Fibroblast of skin of left quadriceps (primary cell): ENCODE measurements around the gene CSMD2.

Source experiments
- DNase-seq, 2 experiments: peaks; one replicate each; pipeline ENCODE4 v3.0.0-alpha.2; 2013; ENCODE audit warnings: low read depth in 2 of 2

Gene CSMD2

DNA sequence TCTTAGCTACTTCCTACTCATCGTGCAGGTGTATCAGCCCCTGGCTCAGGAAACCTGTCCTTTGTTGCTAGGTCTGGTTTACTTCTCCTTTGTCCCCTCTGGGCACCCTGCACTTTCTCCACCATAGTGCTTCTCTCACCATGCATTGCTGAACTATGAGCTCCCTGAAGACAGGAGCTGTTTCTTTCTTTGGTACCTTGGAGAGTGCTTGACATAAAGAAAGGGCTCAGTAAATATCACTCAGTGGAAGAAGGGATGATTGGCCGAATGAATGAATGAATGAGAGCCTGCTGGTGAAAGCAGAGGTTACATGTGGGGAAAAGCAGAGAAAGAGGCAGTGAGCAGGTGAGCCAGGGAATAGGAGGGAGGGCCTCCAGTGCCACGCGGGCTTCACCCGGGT lies 310.9 kb downstream of the CSMD2 start:
- no peak for DNase-seq

GRCh38 chr1:33853431-33853830 lies 311.6 kb downstream of the CSMD2 start:
- DNase-seq, result no peak

GRCh38 chr1:33852711-33853110 lies 312.3 kb downstream of the CSMD2 start:
- peak in 1 of 2 experiments; percentile 36 for DNase-seq

- no peak for DNase-seq
Observed at GRCh38 chr1:33850481-33850880, 314.5 kb downstream of the CSMD2 start.

DNA sequence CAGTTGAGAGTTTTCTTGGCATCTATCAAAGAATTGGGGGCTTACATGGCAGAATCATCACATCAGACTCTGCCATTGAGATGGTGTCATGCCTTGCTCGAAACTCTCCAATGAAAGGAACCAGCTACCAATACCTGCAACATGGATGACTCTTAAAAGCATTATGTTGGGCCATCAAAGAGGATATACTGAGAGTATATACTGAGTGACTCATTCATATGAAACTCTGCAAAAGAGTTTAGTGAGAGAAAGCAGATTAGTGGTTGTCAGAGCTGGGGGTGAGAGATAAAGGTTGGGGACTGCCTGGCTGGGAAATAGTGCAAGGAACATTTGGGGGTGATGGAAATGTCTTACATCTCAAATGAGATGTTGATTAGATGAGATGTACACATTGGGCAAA lies 315.8 kb downstream of the CSMD2 start:
- DNase-seq, result no peak

- DNase-seq, result peak; percentile 31 to 33
Observed at GRCh38 chr1:33848205-33848937, 316.7 kb downstream of the CSMD2 start.

DNA sequence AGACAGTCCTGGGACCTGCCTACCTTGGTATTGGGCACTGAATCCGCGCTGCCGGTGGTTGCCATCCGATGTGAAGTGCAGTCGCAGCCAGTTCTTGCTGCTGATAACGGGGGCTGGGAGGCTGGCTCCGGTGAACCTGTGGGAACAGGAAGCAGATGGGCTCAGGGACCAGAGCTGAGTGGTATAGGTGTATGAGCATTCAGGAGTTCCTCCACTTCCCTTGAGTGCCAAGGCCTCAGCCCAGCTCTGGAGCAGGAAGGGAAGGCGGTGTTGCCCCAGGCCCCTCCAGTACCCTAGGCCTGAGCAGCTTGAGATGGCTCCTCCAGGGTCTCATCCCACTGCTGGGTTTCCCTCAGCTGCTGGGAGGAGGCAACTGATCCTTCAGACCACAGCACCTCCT lies 318.2 kb downstream of the CSMD2 start:
- no peak for DNase-seq

- DNase-seq, result no peak
Observed at GRCh38 chr1:33844166-33844565, 320.9 kb downstream of the CSMD2 start.

DNA sequence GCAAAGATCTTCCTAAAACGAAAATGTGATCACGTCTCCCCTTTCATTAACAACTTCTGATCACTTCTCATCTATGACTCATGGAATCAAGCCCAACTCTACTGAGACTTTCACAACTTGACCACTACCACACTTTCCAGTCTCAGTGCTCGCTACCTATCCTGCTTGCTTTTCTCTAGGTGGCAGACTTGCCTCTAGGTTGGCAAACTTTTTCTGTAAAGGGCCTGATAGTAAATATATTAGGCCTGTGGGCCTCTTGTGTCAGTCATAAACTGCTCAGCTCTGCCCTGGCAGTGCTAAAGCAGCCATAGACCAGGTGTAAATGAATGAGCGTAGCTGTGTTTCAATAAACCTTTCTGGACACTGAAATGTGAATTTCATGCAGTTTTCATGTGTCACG lies 322.7 kb downstream of the CSMD2 start:
- DNase-seq, result no peak

GRCh38 chr1:33841494-33841893 lies 323.5 kb downstream of the CSMD2 start:
- DNase-seq, result no peak

DNA sequence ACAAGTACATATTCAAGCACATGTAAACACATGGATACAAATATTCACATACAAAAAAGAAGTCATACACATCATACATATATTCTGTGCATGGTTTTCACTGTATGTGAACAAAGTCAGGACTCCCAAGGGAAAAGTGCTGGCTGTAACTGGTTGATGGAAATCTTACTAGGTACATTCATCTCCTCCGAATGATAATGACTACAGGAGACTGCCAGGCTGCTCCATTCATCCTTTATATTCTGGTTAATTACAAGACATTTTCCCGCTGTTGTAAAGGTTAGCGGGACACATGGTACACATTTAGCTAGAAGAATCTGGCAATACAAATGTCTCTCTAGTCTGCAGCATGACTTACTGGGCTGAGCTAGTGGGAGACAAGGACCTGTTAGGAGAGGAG lies 327.4 kb downstream of the CSMD2 start:
- DNase-seq, result no peak

GRCh38 chr1:33836911-33837310 lies 328.1 kb downstream of the CSMD2 start:
- no peak for DNase-seq

DNA sequence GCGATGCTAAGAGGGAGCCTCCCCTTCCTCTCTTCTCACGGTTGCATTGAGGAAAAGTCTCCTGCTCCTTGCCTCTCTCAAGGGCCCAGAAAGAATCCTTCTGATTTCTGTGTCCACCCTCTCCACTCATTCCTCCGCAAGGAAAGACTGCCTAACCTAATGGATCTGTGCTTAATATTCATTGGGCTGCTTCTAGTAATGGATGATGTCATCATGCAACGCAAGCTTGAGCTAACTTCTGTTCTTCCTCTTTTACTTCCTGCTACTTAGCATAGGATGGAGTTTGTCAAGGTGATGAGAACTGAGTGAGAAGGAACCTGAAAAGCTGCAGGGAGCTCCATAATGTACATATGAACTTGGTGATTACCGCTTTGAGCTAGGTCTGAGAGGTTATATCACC lies 336.4 kb downstream of the CSMD2 start:
- no peak for DNase-seq

- no peak for DNase-seq
Observed at GRCh38 chr1:33828059-33828458, 337.0 kb downstream of the CSMD2 start.

- no peak for DNase-seq
Observed at GRCh38 chr1:33826711-33827110, 338.3 kb downstream of the CSMD2 start.

DNA sequence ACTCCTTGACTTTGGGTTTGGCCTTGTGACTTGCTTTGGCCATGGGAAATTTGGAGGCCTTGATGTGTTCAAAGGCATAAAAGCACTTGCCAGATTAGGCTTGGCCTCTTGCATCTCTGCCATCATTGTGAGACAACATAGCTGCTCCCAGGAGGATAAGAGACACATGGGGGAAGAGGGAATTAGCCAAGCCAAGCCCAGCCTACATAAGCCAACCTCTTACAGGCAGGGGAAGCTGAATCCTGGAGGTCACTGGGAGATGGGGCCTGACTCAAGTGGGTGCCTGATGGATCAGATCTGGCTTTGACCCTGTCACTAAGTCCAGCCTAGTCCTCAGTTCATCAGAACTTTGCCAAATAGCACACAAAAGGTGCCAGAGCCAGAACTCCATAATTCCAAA lies 338.7 kb downstream of the CSMD2 start:
- DNase-seq, result no peak

GRCh38 chr1:33825506-33825905 lies 339.5 kb downstream of the CSMD2 start:
- no peak for DNase-seq

DNA sequence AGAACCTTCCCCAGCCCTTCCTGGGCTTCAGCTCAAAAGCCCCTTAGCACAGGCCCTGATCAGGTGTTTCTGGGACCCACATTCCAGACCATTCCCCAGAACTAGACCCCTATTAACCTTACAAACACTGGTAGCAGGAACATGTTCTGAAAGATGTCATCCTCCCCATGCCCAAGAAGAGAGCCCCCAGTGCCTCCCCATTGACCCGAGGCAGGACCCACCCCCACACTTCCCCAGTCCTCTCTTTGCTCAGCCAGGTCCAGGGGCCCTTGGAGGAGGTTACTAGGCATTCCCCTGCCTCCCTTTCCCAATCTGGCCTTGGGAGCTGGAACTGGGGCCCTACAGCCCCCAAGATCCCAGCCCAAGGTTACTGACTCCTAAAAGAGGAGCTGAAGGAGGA lies 340.1 kb downstream of the CSMD2 start:
- DNase-seq, result no peak

GRCh38 chr1:33824321-33824720 lies 340.7 kb downstream of the CSMD2 start:
- DNase-seq, result no peak

DNA sequence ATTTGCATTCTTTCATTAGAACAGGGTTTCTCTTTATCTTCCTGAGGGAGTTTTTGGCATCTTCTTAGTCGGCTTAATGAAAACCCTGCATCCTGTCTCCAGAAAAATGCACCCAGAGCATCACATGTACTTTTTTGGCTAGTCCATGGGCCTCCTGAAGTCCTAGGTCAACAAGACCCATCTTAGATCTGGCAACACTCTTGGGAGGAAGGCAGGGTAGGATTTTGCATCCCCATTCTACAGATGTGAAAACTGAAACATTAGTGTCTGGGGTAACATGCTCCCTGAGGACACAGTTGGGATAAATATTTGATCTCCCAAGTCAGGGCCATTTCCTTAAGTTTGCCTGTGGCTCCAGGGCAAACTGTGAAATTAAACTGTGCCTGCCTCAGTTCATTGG lies 341.2 kb downstream of the CSMD2 start:
- no peak for DNase-seq

DNA sequence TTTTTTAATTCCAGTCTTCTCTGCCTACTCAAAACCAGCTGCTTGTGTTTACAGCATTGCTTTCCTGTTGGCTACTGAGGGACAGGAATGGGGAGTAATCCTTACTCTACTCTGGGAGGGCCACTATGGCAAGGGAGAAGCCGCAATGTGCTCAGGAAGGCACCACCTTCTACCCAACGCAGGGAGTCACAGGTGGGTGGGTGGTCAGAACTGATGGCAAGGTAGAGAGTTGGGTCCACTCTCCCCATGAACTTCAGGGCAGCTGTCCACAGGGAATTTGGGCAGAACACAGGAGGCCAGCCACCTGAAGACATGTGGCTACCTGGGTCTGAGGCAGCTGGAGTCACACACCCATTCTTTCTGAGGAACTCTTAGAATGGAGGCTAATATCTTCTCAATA lies 341.6 kb downstream of the CSMD2 start:
- no peak for DNase-seq

DNA sequence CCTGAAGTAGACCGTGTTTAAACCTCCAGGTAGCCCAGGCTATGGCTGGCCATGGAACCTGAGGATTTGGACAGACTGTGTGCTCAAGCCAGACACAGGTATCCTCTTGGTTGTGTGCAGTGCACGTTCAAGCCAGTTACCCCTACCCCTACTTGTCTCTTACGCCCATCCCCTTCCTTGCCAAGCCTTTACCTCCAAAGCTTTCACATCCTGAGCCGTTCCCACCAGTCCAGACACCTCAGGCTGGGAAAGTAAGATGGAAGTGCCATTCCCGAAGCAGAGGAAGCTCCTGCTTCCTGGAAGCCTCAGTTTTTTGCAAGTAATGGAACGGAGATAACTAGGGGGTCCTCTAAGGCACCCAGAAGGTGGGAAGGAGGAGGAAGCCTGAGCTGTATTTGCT lies 342.6 kb downstream of the CSMD2 start:
- no peak for DNase-seq

DNA sequence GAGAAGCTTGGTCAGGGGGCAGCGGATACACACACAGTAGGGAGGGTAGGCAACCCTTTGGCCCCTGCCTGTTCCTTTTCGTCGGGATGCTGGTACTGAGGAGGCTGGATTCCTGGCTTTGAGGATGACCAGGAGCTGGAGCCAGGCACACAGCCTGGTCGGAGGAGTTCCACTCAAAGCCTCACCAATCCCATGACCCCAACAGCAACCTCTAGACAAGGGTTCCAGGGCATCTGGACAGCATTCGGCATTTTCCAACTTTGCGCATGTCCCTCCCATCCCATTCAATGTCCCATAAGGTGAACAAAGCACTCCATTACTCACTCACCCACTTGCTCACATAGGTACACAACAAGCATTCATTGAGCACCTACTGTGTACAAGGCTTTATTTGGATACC lies 343.7 kb downstream of the CSMD2 start:
- no peak for DNase-seq

DNA sequence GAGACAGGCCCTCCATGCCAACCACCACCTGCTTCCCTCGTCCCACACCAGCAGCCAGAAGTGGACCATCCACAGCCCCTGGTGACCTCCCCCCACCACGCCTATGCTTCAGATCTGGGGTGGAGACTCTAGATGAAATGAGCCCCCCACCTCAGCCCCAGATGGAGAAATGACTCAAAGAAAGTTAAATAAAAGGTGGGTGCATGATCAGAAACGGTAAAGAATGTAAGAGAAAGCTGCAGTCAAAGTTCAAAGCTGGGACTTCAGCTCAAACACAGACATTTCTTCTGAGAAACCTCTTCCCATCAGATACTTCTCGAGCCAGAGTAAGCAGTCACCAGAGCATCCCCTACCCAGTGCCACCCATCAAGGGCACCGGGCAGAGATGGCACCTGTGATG lies 344.2 kb downstream of the CSMD2 start:
- DNase-seq, result no peak
